GM12878 (cell line): Measurements from ENCODE around the gene USB1. TPM values are rescaled to one million over a fixed set of nuclear protein-coding genes. Genes with fewer than 3 reads are reported as not detected.

Experiments
- ATAC-seq: fragments of 200-7000 bp; cut with Tn5 transposase; 3 replicates; pipeline ENCODE4 v1.9.1; 2020; ENCODE audit warnings: mild to moderate bottlenecking, moderate library complexity
- BruUV-seq: library from RNA; stranded (reverse); fragments of 400-500 nt; replicated peaks from 2 replicates; lab custom pipeline; 2021; lab: Mats Ljungman, UMichigan
- CTCF ChIA-PET: fragments of 300-600 bp; sonication (Branson Sonifier 250); formaldehyde crosslinking; extraction: SDS; loops from one replicate; lab custom pipeline; 2021; ENCODE audit warnings: inconsistent platforms; lab: Yijun Ruan, JAX
- POLR2A ChIA-PET: fragments of 350-600 bp; formaldehyde crosslinking; extraction: SDS; loops from one replicate; lab custom pipeline; 2021; ENCODE audit warnings: inconsistent platforms; lab: Charles Lee
- RAD21 ChIA-PET: fragments of 300-600 bp; sonication (Branson Sonifier 250); formaldehyde crosslinking; loops from one replicate; lab custom pipeline; 2023; ENCODE audit warnings: antibody characterized with exemption; ENCODE audit not compliant: unreplicated experiment; lab: Charles Lee
- SMC1A ChIA-PET: fragments of 300-600 bp; sonication (Branson Sonifier 250); formaldehyde crosslinking; loops from one replicate; lab custom pipeline; 2023; ENCODE audit not compliant: unreplicated experiment, uncharacterized antibody; lab: Charles Lee
- DNase-seq: peaks from one replicate; pipeline ENCODE4 v3.0.0-alpha.2; 2011; ENCODE audit warnings: low read depth, low spot score
- FAIRE-seq: peaks from 3 replicates; lab custom pipeline; 2011; peaks lifted over from hg19 to GRCh38; lab: Jason Lieb, UNC
- H2AFZ ChIP-seq: 2 replicates; pipeline ENCODE4 v1.6.0; 2011; ENCODE audit warnings: low read depth, low read length, control low read depth; ENCODE audit not compliant: control insufficient read depth
- H3K27ac ChIP-seq: 2 replicates; pipeline ENCODE4 v1.5.1; 2011; ENCODE audit warnings: control low read depth; ENCODE audit not compliant: control insufficient read depth, insufficient read depth
- H3K27me3 ChIP-seq, 2 experiments: replicated peaks in 1 of 2; 2 replicates each; pipeline versions ENCODE4 v1.6.0 to v1.6.1; 2011; ENCODE audit warnings: low read length in 1 of 2; ENCODE audit not compliant: control insufficient read depth in 2 of 2, insufficient read depth in 2 of 2
- H3K36me3 ChIP-seq, 2 experiments: 2 replicates each; pipeline ENCODE4 v1.5.1; 2011; ENCODE audit warnings: low read length in 1 of 2; ENCODE audit not compliant: control insufficient read depth in 2 of 2, insufficient read depth in 2 of 2
- H3K4me1 ChIP-seq: 2 replicates; pipeline ENCODE4 v1.6.1; 2011; ENCODE audit warnings: mild to moderate bottlenecking, low read length, moderate library complexity, mixed read lengths; ENCODE audit not compliant: control insufficient read depth, insufficient read depth
- H3K4me2 ChIP-seq: 2 replicates; pipeline ENCODE4 v1.6.0; 2011; ENCODE audit warnings: control low read depth; ENCODE audit not compliant: control insufficient read depth, insufficient read depth
- H3K4me3 ChIP-seq: fragments of 200-600 bp; sonication (generic); 2 replicates; pipeline ENCODE4 v1.5.1; 2016
- H3K79me2 ChIP-seq: 2 replicates; pipeline ENCODE4 v1.6.0; 2011; ENCODE audit warnings: low read length; ENCODE audit not compliant: control insufficient read depth, insufficient read depth
- H3K9ac ChIP-seq: 2 replicates; pipeline ENCODE4 v1.8.0; 2011; ENCODE audit warnings: low read length, control low read depth, mixed read lengths; ENCODE audit not compliant: control insufficient read depth, insufficient read depth
- H3K9me3 ChIP-seq: replicated peaks from 3 replicates; pipeline ENCODE4 v1.5.1; 2011; ENCODE audit warnings: mild to moderate bottlenecking, low read length; ENCODE audit not compliant: control insufficient read depth, insufficient read depth
- H4K20me1 ChIP-seq: 2 replicates; pipeline ENCODE4 v1.6.0; 2011; ENCODE audit not compliant: control insufficient read depth, insufficient read depth
- BMI1 ChIP-seq: fragments of 450-650 bp; IDR thresholded peaks from 2 replicates; pipeline ENCODE4 v1.6.1; 2016; ENCODE audit warnings: mild to moderate bottlenecking, moderate library complexity, borderline replicate concordance
- CEBPZ ChIP-seq: fragments of 150-350 bp; IDR thresholded peaks from 2 replicates; pipeline ENCODE4 v1.6.1; 2016; ENCODE audit warnings: low read depth, low read length
- CHD2 ChIP-seq: IDR thresholded peaks from 2 replicates; pipeline ENCODE4 v1.6.1; 2011; ENCODE audit warnings: low read depth, low read length, improper control_type of control experiment, borderline replicate concordance
- FOXK2 ChIP-seq: fragments of 450-650 bp; IDR thresholded peaks from 2 replicates; pipeline ENCODE4 v1.6.1; 2017; ENCODE audit warnings: mild to moderate bottlenecking, moderate library complexity
- GABPA ChIP-seq: IDR thresholded peaks from 2 replicates; pipeline ENCODE4 v1.6.1; 2014; ENCODE audit warnings: antibody characterized with exemption, low read depth, mild to moderate bottlenecking, inconsistent platforms
- HSF1 ChIP-seq: fragments of 150-350 bp; IDR thresholded peaks from 2 replicates; pipeline ENCODE4 v1.6.1; 2014; ENCODE audit warnings: mild to moderate bottlenecking, low read depth, low read length
- KDM1A ChIP-seq: fragments of 200-600 bp; sonication (generic); IDR thresholded peaks from 2 replicates; pipeline ENCODE4 v1.6.1; 2016; ENCODE audit warnings: borderline replicate concordance
- PML ChIP-seq: IDR thresholded peaks from 2 replicates; pipeline ENCODE4 v1.6.1; 2012; ENCODE audit warnings: low read length, inconsistent platforms
- RFX5 ChIP-seq: IDR thresholded peaks from 2 replicates; pipeline ENCODE4 v1.6.1; 2011; ENCODE audit warnings: low read depth, low read length, improper control_type of control experiment
- ZBTB33 ChIP-seq: fragments of 450-650 bp; IDR thresholded peaks from 2 replicates; pipeline ENCODE4 v1.6.1; 2017; ENCODE audit warnings: mild to moderate bottlenecking
- WGBS: methylation state at CpG from one replicate; pipeline ENCODE4 v1.1.6; 2016; ENCODE audit warnings: low lambda C conversion rate; ENCODE audit not compliant: insufficient replicate concordance, insufficient coverage; ENCODE audit errors: missing lambda C conversion rate; 5-methylcytosine and 5-hydroxymethylcytosine counted together
- in situ Hi-C: fragments of 300-500 bp; cut with MboI; formaldehyde crosslinking; loops from 9 replicates; pipeline ENCODE4 v1.14.3; 2018; ENCODE audit warnings: mixed read lengths
- intact Hi-C: fragments of 100-400 bp; cut with micrococcal nuclease; formaldehyde crosslinking; loops from one replicate; pipeline ENCODE4 v1.14.2; 2022; ENCODE audit not compliant: unreplicated experiment
- polyA plus RNA-seq, 11 experiments: library from polyadenylated mRNA; depleted of rRNA in 4 of 11; unstranded in 6 of 11; stranded (reverse) in 5 of 11; fragments of >200 nt; fragmentation: Nextera tagmentation in 4 of 11; fragmentation: Illumina TruSeq in 1 of 11; extraction: Ambion mirVana in 4 of 11; extraction: Trizol in 1 of 11; gene quantifications; 1 replicate in 1 of 11; 2 replicates in 10 of 11; pipeline versions ENCODE4 v1.2.1 to v1.2.3, GENCODE V29; 2011 to 2016; ENCODE audit warnings: inconsistent platforms in 2 of 11, missing spikeins in 2 of 11, low read depth in 1 of 11
- total RNA-seq, 4 experiments: library from RNA; depleted of rRNA in 3 of 4; stranded (reverse); fragments of >200 nt in 3 of 4; fragmentation: Illumina TruSeq in 1 of 4; extraction: Trizol in 1 of 4; gene quantifications; 2 replicates each; pipeline versions ENCODE4 v1.2.1 to v1.2.3, GENCODE V29; 2013 to 2021

USB1 gene
- total and polyA plus RNA-seq, 10 of the 15 experiments (the other 5 are each of a cell fraction or from before 2014, with no cell fraction given), result 7.9 to 72.2 (median 41.6) TPM

GRCh38 chr16:58049232-58050185 lies 48.3 kb downstream of the USB1 start:
- POLR2A ChIA-PET, result interaction anchor here (0.6 kb wide), 1 partner anchor 70 kb away, joined by 3 read pairs; no protein-coding TSS in a partner anchor

More at GRCh38 chr16:58049232-58050185, 48.3 kb downstream of the USB1 start:
- Histone ChIP-seq H3K4me3 (no peak overlapping the region), H3K9ac (no peak overlapping the region), H4K20me1 (no peaks in the 10 kb centered on the region), H3K4me1 (no peaks in the 10 kb centered on the region), H3K36me3 (no peaks in the 10 kb centered on the region), H2AFZ (no peak overlapping the region), H3K27ac (no peak overlapping the region), H3K27me3 (no peaks in the 10 kb centered on the region), H3K9me3 (no peaks in the 10 kb centered on the region), H3K4me2 (no peak overlapping the region), H3K79me2 (no peaks in the 10 kb centered on the region)
- in situ Hi-C loops, result no loop called here
- DNase-seq (no peak), ATAC-seq (no peak), FAIRE-seq (no peak)
- ChIA-PET CTCF (interaction anchor here (1.0 to 1.4 kb wide), 2 partner anchors 72 to 78 kb away, joined by 3 to 5 read pairs; no protein-coding TSS in a partner anchor), RAD21 (interaction anchor here (1.3 to 1.6 kb wide), 3 partner anchors 53 to 72 kb away, joined by 3 to 6 read pairs (median 4); no protein-coding TSS in a partner anchor), SMC1A (interaction anchor here (0.7 kb wide), 1 partner anchor 77 kb away, joined by 3 read pairs; no protein-coding TSS in a partner anchor)
- WGBS, result 29% methylated on average over 17 of the region's 17 CpGs
- intact Hi-C loops, result no loop called here
- TF ChIP-seq ZBTB33 (no peak), KDM1A (no peak), FOXK2 (no peak), RFX5 (no peak), BMI1 (no peak), HSF1 (no peak), GABPA (no peak), CHD2 (no peak), CEBPZ (no peak), PML (no peak)
- no TSS peak for BruUV-seq
